HepG2 (cell line): Measurements from ENCODE around the gene ZNF512B. TPM values are rescaled to one million over a fixed set of nuclear protein-coding genes. Genes with fewer than 3 reads are reported as not detected.

ENCODE experiments used
- AGO2 ChIP-seq: fragments of 200-400 bp; formaldehyde crosslinking; optimal IDR thresholded peaks from 2 replicates; pipeline ENCODE3; 2017; ENCODE audit warnings: mild to moderate bottlenecking, low read depth, low read length, moderate library complexity
- DNMT3B ChIP-seq: conservative IDR thresholded peaks from 2 replicates; pipeline ENCODE4 v1.6.1; 2016; ENCODE audit warnings: missing biosample characterization, control low read depth
- FOSL2 ChIP-seq: sonication (generic); formaldehyde crosslinking; IDR thresholded peaks from 2 replicates; pipeline ENCODE4 v1.4.0; 2020; ENCODE audit warnings: missing genetic modification reagents
- FOXC1 ChIP-seq: sonication (generic); formaldehyde crosslinking; IDR thresholded peaks from 2 replicates; pipeline ENCODE4 v1.8.0; 2022; ENCODE audit warnings: mild to moderate bottlenecking, missing genetic modification reagents, borderline replicate concordance
- HHEX ChIP-seq: IDR thresholded peaks from 2 replicates; pipeline ENCODE4 v1.6.1; 2016; ENCODE audit warnings: control low read depth
- HMG20A ChIP-seq: IDR thresholded peaks from 2 replicates; pipeline ENCODE4 v1.6.1; 2016; ENCODE audit warnings: borderline replicate concordance
- ONECUT2 ChIP-seq: sonication (generic); formaldehyde crosslinking; IDR thresholded peaks from 2 replicates; pipeline ENCODE4 v1.4.0; 2020; ENCODE audit warnings: missing genetic modification reagents
- POLR2AphosphoS5 ChIP-seq: IDR thresholded peaks from 2 replicates; pipeline ENCODE4 v1.6.1; 2012; ENCODE audit warnings: low read depth, low read length
- U2AF1 ChIP-seq: fragments of 200-400 bp; formaldehyde crosslinking; optimal IDR thresholded peaks from 2 replicates; pipeline ENCODE3; 2017; ENCODE audit warnings: mild to moderate bottlenecking, low read depth, low read length
- ZMYM3 ChIP-seq: sonication (generic); formaldehyde crosslinking; IDR thresholded peaks from 2 replicates; pipeline ENCODE4 v1.5.1; 2020; ENCODE audit warnings: mild to moderate bottlenecking, missing genetic modification reagents
- ZNF317 ChIP-seq: sonication (generic); formaldehyde crosslinking; IDR thresholded peaks from 2 replicates; pipeline ENCODE4 v1.5.0; 2020; ENCODE audit warnings: mild to moderate bottlenecking, missing genetic modification reagents
- ZNF572 ChIP-seq: sonication (generic); formaldehyde crosslinking; IDR thresholded peaks from 2 replicates; pipeline ENCODE4 v1.5.1; 2020; ENCODE audit warnings: mild to moderate bottlenecking, missing genetic modification reagents
- ZNF891 ChIP-seq: sonication (generic); formaldehyde crosslinking; IDR thresholded peaks from 2 replicates; pipeline ENCODE4 v1.5.0; 2020; ENCODE audit warnings: mild to moderate bottlenecking, missing genetic modification reagents
- polyA plus RNA-seq, 8 experiments: library from polyadenylated mRNA; depleted of rRNA in 3 of 8; stranded (reverse) in 7 of 8; unstranded in 1 of 8; fragments of >200 nt; fragmentation: Illumina TruSeq in 4 of 8; extraction: Trizol in 4 of 8; gene quantifications; 2 replicates each; pipeline versions ENCODE4 v1.2.1 to v1.2.3, GENCODE V29; 2011 to 2016; ENCODE audit warnings: low read depth in 4 of 8, missing spikeins in 1 of 8, mixed read lengths in 1 of 8; ENCODE audit not compliant: insufficient read depth in 1 of 8
- total RNA-seq, 5 experiments: library from RNA; depleted of rRNA; stranded (reverse); fragments of >200 nt; fragmentation: Illumina TruSeq; extraction: Trizol; gene quantifications; 2 replicates each; pipeline ENCODE4 v1.2.3, GENCODE V29; 2016; ENCODE audit warnings: low read depth in 1 of 5
- TF ChIP-seq, protein P1 (sequence below): sonication (generic); formaldehyde crosslinking; IDR thresholded peaks from 2 replicates; pipeline ENCODE4 v1.4.0; 2020; ENCODE audit warnings: missing genetic modification reagents, low read depth, mild to moderate bottlenecking, borderline replicate concordance
- TF ChIP-seq, protein P2 (sequence below): sonication (generic); formaldehyde crosslinking; IDR thresholded peaks from 2 replicates; pipeline ENCODE4 v1.4.0; 2020; ENCODE audit warnings: missing genetic modification reagents
- TF ChIP-seq, protein P3 (sequence below): fragments of 450-650 bp; IDR thresholded peaks from 2 replicates; pipeline ENCODE4 v1.6.1; 2017
- TF ChIP-seq, protein P4 (sequence below), 2 experiments: sonication (generic) in 1 of 2; formaldehyde crosslinking in 1 of 2; IDR thresholded peaks; 2 replicates each; pipeline versions ENCODE4 v1.4.0 to v1.6.1; 2018 to 2020; ENCODE audit warnings: missing genetic modification reagents in 2 of 2, borderline replicate concordance in 1 of 2, low read depth in 1 of 2, mild to moderate bottlenecking in 1 of 2, missing biosample characterization in 1 of 2
- TF ChIP-seq, protein P5 (sequence below): sonication (generic); formaldehyde crosslinking; IDR thresholded peaks from 2 replicates; pipeline ENCODE4 v1.4.0; 2020; ENCODE audit warnings: missing genetic modification reagents, mild to moderate bottlenecking, borderline replicate concordance

The ZNF512B gene
- total and polyA plus RNA-seq, 2 of the 13 experiments (the other 11 are each of a cell fraction or from before 2014, with no cell fraction given), result 11.5 to 30.6 TPM

DNA sequence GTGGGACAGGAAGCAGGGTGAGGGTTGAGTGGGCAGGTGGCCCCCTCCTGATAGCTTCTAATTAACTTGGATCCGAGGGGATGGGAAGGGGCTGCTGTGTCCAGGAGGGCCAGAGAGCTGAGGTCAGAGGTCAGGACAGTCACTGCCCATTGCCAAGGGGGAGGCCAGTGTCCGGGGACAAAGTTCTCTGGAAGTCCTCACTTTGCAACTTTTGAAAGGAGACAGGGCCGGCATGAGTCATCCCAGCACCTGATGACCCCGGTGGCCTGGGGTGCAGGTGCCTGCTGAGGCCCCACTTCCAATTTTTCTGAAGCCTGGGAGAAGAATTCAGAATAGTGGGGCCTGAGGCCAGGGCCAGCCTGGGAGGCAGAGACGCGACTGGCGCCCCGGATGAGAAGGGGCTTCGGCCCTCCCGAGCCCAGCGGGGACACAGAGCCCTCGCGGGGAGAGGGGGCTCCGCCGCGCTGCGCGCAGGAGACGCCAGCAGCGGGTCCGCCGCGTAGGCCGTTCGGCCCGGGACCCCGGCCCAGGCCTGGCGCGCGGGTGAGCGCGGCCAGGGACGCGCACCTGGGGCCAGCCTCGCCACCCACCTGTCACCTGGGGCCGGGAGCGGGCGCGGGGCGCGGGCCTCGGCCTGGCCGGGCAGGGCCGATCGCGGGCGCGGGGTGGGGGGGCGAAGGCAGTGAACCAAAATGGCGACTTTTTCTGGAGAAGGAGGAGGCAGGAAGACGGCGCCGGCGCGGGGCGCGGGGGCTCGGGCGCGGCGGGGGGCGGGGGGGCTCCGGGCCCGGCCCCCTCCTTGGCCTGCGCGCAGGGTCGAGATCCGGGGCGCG lies 586 bp downstream of the ZNF512B start (continued):
- TF ChIP-seq, protein P1, sequence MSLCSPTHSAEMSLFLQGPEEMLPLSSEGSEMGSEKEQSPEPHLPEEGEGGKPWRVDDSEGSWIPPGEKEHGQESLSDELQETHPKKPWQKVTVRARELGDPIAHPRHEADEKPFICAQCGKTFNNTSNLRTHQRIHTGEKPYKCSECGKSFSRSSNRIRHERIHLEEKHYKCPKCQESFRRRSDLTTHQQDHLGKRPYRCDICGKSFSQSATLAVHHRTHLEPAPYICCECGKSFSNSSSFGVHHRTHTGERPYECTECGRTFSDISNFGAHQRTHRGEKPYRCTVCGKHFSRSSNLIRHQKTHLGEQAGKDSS (CRISPR knock-in tag), result peak; percentile 87; the same call in 1 of the 2 replicates
- TF ChIP-seq HHEX (CRISPR knock-in tag) (peak; percentile 39; the same call in 1 of the 2 replicates), ZMYM3 (peak; percentile 68), ZNF572 (CRISPR knock-in tag) (peak; percentile 82; the same call in 1 of the 2 replicates), HMG20A (CRISPR knock-in tag) (peak; percentile 66; the same call in 1 of the 2 replicates), U2AF1 (peak; percentile 42), DNMT3B (CRISPR knock-in tag) (peak; percentile 69; the same call in 1 of the 2 replicates), AGO2 (peak; percentile 95), ZNF317 (peak; percentile 80), FOXC1 (CRISPR knock-in tag) (0 out of 2 replicates have a peak, but pooled peaks have one; percentile 36), FOSL2 (peak; percentile 99), POLR2AphosphoS5 (peak; percentile 45), ONECUT2 (CRISPR knock-in tag) (peak; percentile 21; the same call in 1 of the 2 replicates), ZNF891 (peak; percentile 95)
- TF ChIP-seq, protein P2, sequence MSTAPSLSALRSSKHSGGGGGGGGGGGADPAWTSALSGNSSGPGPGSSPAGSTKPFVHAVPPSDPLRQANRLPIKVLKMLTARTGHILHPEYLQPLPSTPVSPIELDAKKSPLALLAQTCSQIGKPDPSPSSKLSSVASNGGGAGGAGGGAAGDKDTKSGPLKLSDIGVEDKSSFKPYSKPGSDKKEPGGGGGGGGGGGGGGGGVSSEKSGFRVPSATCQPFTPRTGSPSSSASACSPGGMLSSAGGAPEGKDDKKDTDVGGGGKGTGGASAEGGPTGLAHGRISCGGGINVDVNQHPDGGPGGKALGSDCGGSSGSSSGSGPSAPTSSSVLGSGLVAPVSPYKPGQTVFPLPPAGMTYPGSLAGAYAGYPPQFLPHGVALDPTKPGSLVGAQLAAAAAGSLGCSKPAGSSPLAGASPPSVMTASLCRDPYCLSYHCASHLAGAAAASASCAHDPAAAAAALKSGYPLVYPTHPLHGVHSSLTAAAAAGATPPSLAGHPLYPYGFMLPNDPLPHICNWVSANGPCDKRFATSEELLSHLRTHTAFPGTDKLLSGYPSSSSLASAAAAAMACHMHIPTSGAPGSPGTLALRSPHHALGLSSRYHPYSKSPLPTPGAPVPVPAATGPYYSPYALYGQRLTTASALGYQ (CRISPR knock-in tag), result peak; percentile 80
- TF ChIP-seq, protein P3, sequence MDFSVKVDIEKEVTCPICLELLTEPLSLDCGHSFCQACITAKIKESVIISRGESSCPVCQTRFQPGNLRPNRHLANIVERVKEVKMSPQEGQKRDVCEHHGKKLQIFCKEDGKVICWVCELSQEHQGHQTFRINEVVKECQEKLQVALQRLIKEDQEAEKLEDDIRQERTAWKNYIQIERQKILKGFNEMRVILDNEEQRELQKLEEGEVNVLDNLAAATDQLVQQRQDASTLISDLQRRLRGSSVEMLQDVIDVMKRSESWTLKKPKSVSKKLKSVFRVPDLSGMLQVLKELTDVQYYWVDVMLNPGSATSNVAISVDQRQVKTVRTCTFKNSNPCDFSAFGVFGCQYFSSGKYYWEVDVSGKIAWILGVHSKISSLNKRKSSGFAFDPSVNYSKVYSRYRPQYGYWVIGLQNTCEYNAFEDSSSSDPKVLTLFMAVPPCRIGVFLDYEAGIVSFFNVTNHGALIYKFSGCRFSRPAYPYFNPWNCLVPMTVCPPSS, result no peak
- TF ChIP-seq, protein P4, sequence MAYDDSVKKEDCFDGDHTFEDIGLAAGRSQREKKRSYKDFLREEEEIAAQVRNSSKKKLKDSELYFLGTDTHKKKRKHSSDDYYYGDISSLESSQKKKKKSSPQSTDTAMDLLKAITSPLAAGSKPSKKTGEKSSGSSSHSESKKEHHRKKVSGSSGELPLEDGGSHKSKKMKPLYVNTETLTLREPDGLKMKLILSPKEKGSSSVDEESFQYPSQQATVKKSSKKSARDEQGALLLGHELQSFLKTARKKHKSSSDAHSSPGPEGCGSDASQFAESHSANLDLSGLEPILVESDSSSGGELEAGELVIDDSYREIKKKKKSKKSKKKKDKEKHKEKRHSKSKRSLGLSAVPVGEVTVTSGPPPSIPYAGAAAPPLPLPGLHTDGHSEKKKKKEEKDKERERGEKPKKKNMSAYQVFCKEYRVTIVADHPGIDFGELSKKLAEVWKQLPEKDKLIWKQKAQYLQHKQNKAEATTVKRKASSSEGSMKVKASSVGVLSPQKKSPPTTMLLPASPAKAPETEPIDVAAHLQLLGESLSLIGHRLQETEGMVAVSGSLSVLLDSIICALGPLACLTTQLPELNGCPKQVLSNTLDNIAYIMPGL (CRISPR knock-in tag; IDR thresholded peaks at IDR 0.05; ENCODE audit: borderline replicate concordance in 1 of 2, low read depth in 1 of 2), result peak; percentile 54 to 59; a peak in 2 of 4 replicates
- TF ChIP-seq, protein P5, sequence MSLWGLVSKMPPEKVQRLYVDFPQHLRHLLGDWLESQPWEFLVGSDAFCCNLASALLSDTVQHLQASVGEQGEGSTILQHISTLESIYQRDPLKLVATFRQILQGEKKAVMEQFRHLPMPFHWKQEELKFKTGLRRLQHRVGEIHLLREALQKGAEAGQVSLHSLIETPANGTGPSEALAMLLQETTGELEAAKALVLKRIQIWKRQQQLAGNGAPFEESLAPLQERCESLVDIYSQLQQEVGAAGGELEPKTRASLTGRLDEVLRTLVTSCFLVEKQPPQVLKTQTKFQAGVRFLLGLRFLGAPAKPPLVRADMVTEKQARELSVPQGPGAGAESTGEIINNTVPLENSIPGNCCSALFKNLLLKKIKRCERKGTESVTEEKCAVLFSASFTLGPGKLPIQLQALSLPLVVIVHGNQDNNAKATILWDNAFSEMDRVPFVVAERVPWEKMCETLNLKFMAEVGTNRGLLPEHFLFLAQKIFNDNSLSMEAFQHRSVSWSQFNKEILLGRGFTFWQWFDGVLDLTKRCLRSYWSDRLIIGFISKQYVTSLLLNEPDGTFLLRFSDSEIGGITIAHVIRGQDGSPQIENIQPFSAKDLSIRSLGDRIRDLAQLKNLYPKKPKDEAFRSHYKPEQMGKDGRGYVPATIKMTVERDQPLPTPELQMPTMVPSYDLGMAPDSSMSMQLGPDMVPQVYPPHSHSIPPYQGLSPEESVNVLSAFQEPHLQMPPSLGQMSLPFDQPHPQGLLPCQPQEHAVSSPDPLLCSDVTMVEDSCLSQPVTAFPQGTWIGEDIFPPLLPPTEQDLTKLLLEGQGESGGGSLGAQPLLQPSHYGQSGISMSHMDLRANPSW (CRISPR knock-in tag), result no peak
